HG03175 (cell line): Measurements from ENCODE around the gene DNAJB9.
A peak's percentile ranks its signal among the peaks of the same experiment; 100 is the strongest.
"Not testable (repeated sequence)": the region's sequence is repeated elsewhere in the genome, so short reads cannot be mapped to it uniquely, and the experiment has no call there.

ENCODE experiments used
- ATAC-seq: cut with Tn5 transposase; IDR thresholded peaks from one replicate; pipeline ENCODE4 v1.9.1; 2021; ENCODE audit warnings: mild to moderate bottlenecking, moderate library complexity; ENCODE audit not compliant: unreplicated experiment

Gene DNAJB9

GRCh38 chr7:108569381-108570145, at the start of gene DNAJB9, which contains the start of gene THAP5:
TSS of gene DNAJB9 (plus strand) at chr7:108569874. CDS start at chr7:108571727, 1,853 bp downstream.
TSS of gene THAP5 (minus strand) at chr7:108569706. CDS start at chr7:108569569, 137 bp downstream.
- ATAC-seq = peak; percentile 92

GRCh38 chr7:108522780-108523179, 46.9 kb upstream of the DNAJB9 start:
- no peak for ATAC-seq

GRCh38 chr7:108525327-108525984, 44.2 kb upstream of the DNAJB9 start:
- peak; percentile 38 for ATAC-seq

- peak; percentile 94 for ATAC-seq
These were observed 43.5 kb upstream of the DNAJB9 start, which contains the start of gene PNPLA8 for GRCh38 chr7:108525985-108526767. TSS of gene PNPLA8 (minus strand) at chr7:108526135. CDS start at chr7:108515491, 10,644 bp downstream.

- ATAC-seq = no peak
These were observed 43.0 kb upstream of the DNAJB9 start for GRCh38 chr7:108526768-108527017.

- no peak for ATAC-seq
These were observed 41.4 kb upstream of the DNAJB9 start for GRCh38 chr7:108528183-108528712.

- no peak for ATAC-seq
These were observed 40.3 kb upstream of the DNAJB9 start for GRCh38 chr7:108529341-108529740.

- ATAC-seq = no peak
These were observed 36.0 kb upstream of the DNAJB9 start for GRCh38 chr7:108533712-108534111.

GRCh38 chr7:108535257-108535656, 34.4 kb upstream of the DNAJB9 start:
- no peak for ATAC-seq

GRCh38 chr7:108535744-108536143, 33.9 kb upstream of the DNAJB9 start:
- ATAC-seq = no peak

GRCh38 chr7:108537229-108537628, 32.4 kb upstream of the DNAJB9 start:
- no peak for ATAC-seq

GRCh38 chr7:108538236-108538635, 31.4 kb upstream of the DNAJB9 start:
- not testable (repeated sequence) for ATAC-seq

- not testable (repeated sequence) for ATAC-seq
These were observed 31.0 kb upstream of the DNAJB9 start for GRCh38 chr7:108538685-108539084.

- ATAC-seq = no peak
These were observed 28.2 kb upstream of the DNAJB9 start for GRCh38 chr7:108541478-108541877.

GRCh38 chr7:108548141-108548896, 21.4 kb upstream of the DNAJB9 start:
- ATAC-seq = not testable (repeated sequence)

GRCh38 chr7:108556665-108557064, 13.0 kb upstream of the DNAJB9 start:
- ATAC-seq = not testable (repeated sequence)

GRCh38 chr7:108557191-108557590, 12.5 kb upstream of the DNAJB9 start:
- ATAC-seq = no peak

GRCh38 chr7:108557617-108558016, 12.1 kb upstream of the DNAJB9 start:
- ATAC-seq = no peak

GRCh38 chr7:108559253-108559652, 10.4 kb upstream of the DNAJB9 start:
- no peak for ATAC-seq

GRCh38 chr7:108561047-108561619, 8.5 kb upstream of the DNAJB9 start:
- no peak for ATAC-seq
